Endothelial cell of umbilical vein (primary cell): ENCODE data around the gene SRSF9. TPM values are rescaled to one million over a fixed set of nuclear protein-coding genes. Genes with fewer than 3 reads are reported as not detected.
A peak's percentile ranks its signal among the peaks of the same experiment; 100 is the strongest.

Experiments
- BruUV-seq: library from RNA; stranded (reverse); fragments of 400-500 nt; replicated peaks from 2 replicates; lab custom pipeline; 2021; lab: Mats Ljungman, UMichigan
- CTCF ChIA-PET: fragments of 300-600, 350-600 bp; sonication (Branson Sonifier 250); formaldehyde crosslinking; loops from one replicate; lab custom pipeline; 2021; ENCODE audit warnings: antibody characterized with exemption, inconsistent platforms; lab: Charles Lee
- POLR2A ChIA-PET: fragments of 300-600, 350-600 bp; sonication (Branson Sonifier 250); formaldehyde crosslinking; loops from one replicate; lab custom pipeline; 2021; ENCODE audit warnings: antibody characterized with exemption, inconsistent platforms; lab: Charles Lee
- DNase-seq: peaks from one replicate; pipeline ENCODE4 v3.0.0-alpha.2; 2011; ENCODE audit warnings: low read depth, low spot score
- FAIRE-seq: peaks from 2 replicates; lab custom pipeline; 2011; peaks lifted over from hg19 to GRCh38; lab: Jason Lieb, UNC
- H2AFZ ChIP-seq: 2 replicates; pipeline ENCODE4 v1.6.0; 2012; ENCODE audit warnings: low read depth, low read length, control low read depth, inconsistent platforms
- H3K27ac ChIP-seq: 2 replicates; pipeline ENCODE4 v1.5.1; 2011; ENCODE audit warnings: low read depth, mild to moderate bottlenecking, control low read depth, low read length, moderate library complexity; ENCODE audit not compliant: insufficient read depth
- H3K27me3 ChIP-seq, 2 experiments: 2 replicates each; pipeline versions ENCODE4 v1.6.0 to v1.6.1; 2011; ENCODE audit warnings: low read length in 2 of 2, mixed read lengths in 1 of 2; ENCODE audit not compliant: control insufficient read depth in 2 of 2, insufficient read depth in 2 of 2
- H3K36me3 ChIP-seq, 2 experiments: 2 replicates in 1 of 2; 3 replicates in 1 of 2; pipeline ENCODE4 v1.5.1; 2011; ENCODE audit warnings: low read length in 2 of 2, mild to moderate bottlenecking in 1 of 2, moderate library complexity in 1 of 2; ENCODE audit not compliant: control insufficient read depth in 2 of 2, insufficient read depth in 2 of 2; ENCODE audit errors: extremely low read depth in 1 of 2
- H3K4me1 ChIP-seq: 3 replicates; pipeline ENCODE4 v1.5.1; 2011; ENCODE audit warnings: mild to moderate bottlenecking, low read length; ENCODE audit not compliant: control insufficient read depth, insufficient read depth; ENCODE audit errors: extremely low read depth
- H3K4me2 ChIP-seq: 2 replicates; pipeline ENCODE4 v1.6.1; 2011; ENCODE audit warnings: low read length, control low read depth, mixed read lengths; ENCODE audit not compliant: insufficient read depth
- H3K4me3 ChIP-seq, 3 experiments: fragments of 200-600 bp in 1 of 3; sonication (generic), shearing (Covaris generic) in 1 of 3; replicated peaks in 1 of 3; 2 replicates each; pipeline ENCODE4 v1.5.1; 2011 to 2016; ENCODE audit warnings: control low read depth in 3 of 3, low read length in 3 of 3, mild to moderate bottlenecking in 2 of 3, inconsistent platforms in 1 of 3, low read depth in 1 of 3, moderate library complexity in 1 of 3; ENCODE audit not compliant: insufficient read depth in 1 of 3
- H3K79me2 ChIP-seq: 2 replicates; pipeline ENCODE4 v1.6.0; 2012; ENCODE audit warnings: low read length, inconsistent platforms; ENCODE audit not compliant: control insufficient read depth, insufficient read depth
- H3K9ac ChIP-seq: replicated peaks from 2 replicates; pipeline ENCODE3; 2011; ENCODE audit warnings: low read length, control low read depth; ENCODE audit not compliant: insufficient read depth; ENCODE audit errors: extremely low read depth
- H3K9me1 ChIP-seq: replicated peaks from 3 replicates; pipeline ENCODE4 v1.6.0; 2011; ENCODE audit warnings: mild to moderate bottlenecking, low read length; ENCODE audit not compliant: control insufficient read depth, insufficient read depth; ENCODE audit errors: extremely low read depth
- H3K9me3 ChIP-seq: replicated peaks from 2 replicates; pipeline ENCODE4 v1.5.1; 2012; ENCODE audit warnings: low read length, inconsistent platforms; ENCODE audit not compliant: control insufficient read depth, insufficient read depth
- H4K20me1 ChIP-seq: replicated peaks from 2 replicates; pipeline ENCODE3; 2011; ENCODE audit warnings: mild to moderate bottlenecking, low read length; ENCODE audit not compliant: control insufficient read depth, insufficient read depth; ENCODE audit errors: extremely low read depth
- CTCF ChIP-seq, 2 donors: IDR thresholded peaks; 1 replicate in 1 of 2; 2 replicates in 1 of 2; pipeline ENCODE4 v1.5.1; 2011; ENCODE audit warnings: low read length in 2 of 2, mild to moderate bottlenecking in 2 of 2, moderate library complexity in 2 of 2, control low read depth in 1 of 2, inconsistent platforms in 1 of 2, low read depth in 1 of 2; ENCODE audit not compliant: insufficient read depth in 1 of 2; ENCODE audit errors: extremely low read depth in 1 of 2
- EZH2 ChIP-seq: IDR thresholded peaks from 2 replicates; pipeline ENCODE4 v1.6.1; 2012; ENCODE audit warnings: borderline replicate concordance, low read depth, mild to moderate bottlenecking, moderate library complexity, low read length, inconsistent platforms; ENCODE audit not compliant: severe bottlenecking
- FOS ChIP-seq: IDR thresholded peaks from 2 replicates; pipeline ENCODE4 v1.6.1; 2011; ENCODE audit warnings: mild to moderate bottlenecking, low read length, moderate library complexity, borderline replicate concordance; ENCODE audit not compliant: insufficient read depth
- GATA2 ChIP-seq: IDR thresholded peaks from 2 replicates; pipeline ENCODE4 v1.7.0; 2011; ENCODE audit warnings: low read depth, mild to moderate bottlenecking, moderate library complexity, mixed read lengths, low read length; ENCODE audit not compliant: insufficient read length, insufficient read depth
- JUN ChIP-seq: IDR thresholded peaks from 2 replicates; pipeline ENCODE4 v1.6.1; 2011; ENCODE audit warnings: borderline replicate concordance, low read depth; ENCODE audit not compliant: insufficient read length, insufficient read depth
- MAX ChIP-seq: IDR thresholded peaks from 2 replicates; pipeline ENCODE4 v1.6.1; 2011; ENCODE audit not compliant: insufficient read depth, insufficient read length
- MYC ChIP-seq: IDR thresholded peaks from one replicate; pipeline ENCODE4 v1.6.1; 2011; ENCODE audit warnings: mild to moderate bottlenecking, low read depth, low read length
- POLR2A ChIP-seq: IDR thresholded peaks from 2 replicates; pipeline ENCODE4 v1.6.1; 2012; ENCODE audit warnings: low read depth, mild to moderate bottlenecking, control low read depth, low read length
- POLR2AphosphoS5 ChIP-seq: IDR thresholded peaks from 2 replicates; pipeline ENCODE4 v1.6.1; 2012; ENCODE audit warnings: low read depth, mild to moderate bottlenecking, control low read depth, low read length, moderate library complexity; ENCODE audit not compliant: insufficient read depth
- dilution Hi-C: fragments of 300-500 bp; cut with MboI; formaldehyde crosslinking; loops from one replicate; pipeline ENCODE4 v1.15.0; 2019; ENCODE audit warnings: low sequenced_read_pairs; ENCODE audit not compliant: extremely low pct_ligation_motif_present
- intact Hi-C: fragments of 100-400 bp; cut with micrococcal nuclease; formaldehyde crosslinking; loops from one replicate; pipeline ENCODE4 v1.10.0; 2022
- polyA plus RNA-seq, 4 experiments: library from polyadenylated mRNA; depleted of rRNA in 3 of 4; stranded (reverse) in 3 of 4; unstranded in 1 of 4; fragments of >200 nt; gene quantifications; 2 replicates each; pipeline versions ENCODE4 v1.2.1 to v1.2.3, GENCODE V29; 2011 to 2012; ENCODE audit warnings: missing spikeins in 1 of 4
- total RNA-seq: library from RNA; stranded (reverse); gene quantifications from 2 replicates; pipeline ENCODE4 v1.2.3, GENCODE V29; 2021

The SRSF9 gene
- total and polyA plus RNA-seq, 2 donors (not counting 3 experiments of a cell fraction or from before 2014, with no cell fraction given), result 153 to 226 TPM

GRCh38 chr12:120437735-120438494, 31.6 kb downstream of the SRSF9 start, which contains the start of gene COX6A1:
TSS of gene COX6A1 (plus strand) at chr12:120438113. CDS start at chr12:120438127, 14 bp downstream.
- no peaks in the 10 kb centered on the region for H3K9me3 ChIP-seq
- peak within 1 kb of the TSS; percentile 2 for H3K27ac ChIP-seq
- TF ChIP-seq JUN (no peak), MAX (no peak), FOS (no peak), GATA2 (no peak), POLR2AphosphoS5 (peak; percentile 84), CTCF (IDR thresholded peaks at IDR 0.05; ENCODE audit: extremely low read depth in 1 of 2, insufficient read depth in 1 of 2, low read depth in 1 of 2, low read length in 2 of 2) (no peak), EZH2 (no peak), POLR2A (peak; percentile 93), MYC (no peak)
- peaks cover 0 to 4% of the 10 kb centered on the region in 2 experiments for H3K36me3 ChIP-seq
- H3K27me3 ChIP-seq, result no peaks in the 10 kb centered on the region
- peaks cover 20% of the 10 kb centered on the region for H3K79me2 ChIP-seq
- no peaks in the 10 kb centered on the region for H4K20me1 ChIP-seq
- TSS peak; percentile 69 for BruUV-seq
- CTCF ChIA-PET, result interaction anchor here (0.7 to 1.9 kb wide), 5 partner anchors 20 to 144 kb away, joined by 3 to 6 read pairs (median 3); partner anchors contain the start of gene POP5
- H3K9ac ChIP-seq, result peak within 1 kb of the TSS; percentile 17
- intact Hi-C loops, result loop anchor here (1.0 to 2.0 kb wide), 3 partner anchors 8 to 81 kb away; partner anchors contain the start of genes DYNLL1, GATC and TRIAP1
- DNase-seq (peak; percentile 91), FAIRE-seq (peak; percentile 99)
- H2AFZ ChIP-seq, result peak within 1 kb of the TSS; percentile 94
- H3K4me3 ChIP-seq, result peak within 1 kb of the TSS; percentile 48 to 76 (median 49)
- POLR2A ChIA-PET, result interaction anchor here (0.8 kb wide), 1 partner anchor 31 kb away, joined by 3 read pairs; no protein-coding TSS in a partner anchor
- dilution Hi-C loops, result no loop called here
- no peaks in the 10 kb centered on the region for H3K9me1 ChIP-seq
- peak within 1 kb of the TSS; percentile 84 for H3K4me2 ChIP-seq
- H3K4me1 ChIP-seq, result peaks cover 14% of the 10 kb centered on the region
